Smooth muscle cell (in vitro differentiated cells): ENCODE measurements around the gene POU3F4. TPM values are rescaled to one million over a fixed set of nuclear protein-coding genes. Genes with fewer than 3 reads are reported as not detected.

Experiments
- DNase-seq: peaks from one replicate; lab custom pipeline; 2025; ENCODE audit not compliant: unreplicated experiment; lab: John Stamatoyannopoulos, UW
- H2AFZ ChIP-seq: fragments of 200-600 bp; sonication (generic); 2 replicates; pipeline ENCODE4 v1.6.0; 2016; ENCODE audit warnings: antibody characterized with exemption, low read depth, mild to moderate bottlenecking
- H3F3A ChIP-seq: fragments of 200-600 bp; sonication (generic); 2 replicates; pipeline ENCODE4 v1.6.0; 2017; ENCODE audit warnings: antibody characterized with exemption, low read depth
- H3K27ac ChIP-seq: fragments of 200-600 bp; sonication (generic); 2 replicates; pipeline ENCODE4 v1.5.1; 2016; ENCODE audit warnings: low read depth, mild to moderate bottlenecking
- H3K27me3 ChIP-seq: fragments of 200-600 bp; sonication (generic); 2 replicates; pipeline ENCODE4 v1.6.1; 2016; ENCODE audit warnings: low read depth, mild to moderate bottlenecking
- H3K36me3 ChIP-seq: fragments of 200-600 bp; sonication (generic); 2 replicates; pipeline ENCODE4 v1.5.1; 2016; ENCODE audit warnings: low read depth
- H3K4me1 ChIP-seq: fragments of 200-600 bp; sonication (generic); 2 replicates; pipeline ENCODE4 v1.5.1; 2016; ENCODE audit warnings: low read depth
- H3K4me2 ChIP-seq: fragments of 200-600 bp; sonication (generic); 2 replicates; pipeline ENCODE4 v1.6.0; 2016; ENCODE audit warnings: mild to moderate bottlenecking
- H3K4me3 ChIP-seq: fragments of 200-600 bp; sonication (generic); 2 replicates; pipeline ENCODE4 v1.5.1; 2016; ENCODE audit warnings: mild to moderate bottlenecking
- H3K79me2 ChIP-seq: fragments of 200-600 bp; sonication (generic); 2 replicates; pipeline ENCODE4 v1.6.0; 2016; ENCODE audit warnings: low read depth, mild to moderate bottlenecking
- H3K9ac ChIP-seq: fragments of 200-600 bp; sonication (generic); 2 replicates; pipeline ENCODE4 v1.6.0; 2016; ENCODE audit warnings: low read depth
- H3K9me3 ChIP-seq: fragments of 200-600 bp; sonication (generic); replicated peaks from 2 replicates; pipeline ENCODE4 v1.5.1; 2016; ENCODE audit warnings: low read depth
- H4K20me1 ChIP-seq: fragments of 200-600 bp; sonication (generic); 2 replicates; pipeline ENCODE4 v1.6.0; 2016; ENCODE audit warnings: low read depth
- CTCF ChIP-seq: fragments of 200-600 bp; sonication (generic); IDR thresholded peaks from 2 replicates; pipeline ENCODE4 v1.5.1; 2017; ENCODE audit warnings: borderline replicate concordance, mild to moderate bottlenecking, antibody characterized with exemption; ENCODE audit not compliant: insufficient read depth, poor library complexity, severe bottlenecking
- WGBS: methylation state at CpG from one replicate; pipeline ENCODE4 v1.1.7; 2016; ENCODE audit warnings: low lambda C conversion rate; 5-methylcytosine and 5-hydroxymethylcytosine counted together
- polyA plus RNA-seq: library from polyadenylated mRNA; unstranded; fragments of >200 nt; fragmentation: Nextera tagmentation; extraction: Ambion mirVana; gene quantifications from 2 replicates; pipeline ENCODE4 v1.2.1, GENCODE V29; 2016
- total RNA-seq: library from RNA; depleted of rRNA; stranded (reverse); fragments of >200 nt; gene quantifications from 2 replicates; pipeline ENCODE4 v1.2.3, GENCODE V29; 2014

Gene POU3F4
- total and polyA plus RNA-seq, 2 experiments from 2014 or later: not detected

- TF ChIP-seq CTCF: no peak
- H3K4me2 ChIP-seq: no peak overlapping the region
- H3K4me1 ChIP-seq: no peaks in the 10 kb centered on the region
- no peak for DNase-seq
- H3K4me3 ChIP-seq: no peak overlapping the region
- no peak overlapping the region for H3K9ac ChIP-seq
- H3K79me2 ChIP-seq: no peaks in the 10 kb centered on the region
- no peaks in the 10 kb centered on the region for H3K36me3 ChIP-seq
- WGBS: 49% methylated on average over 11 of the region's 11 CpGs
- H3K9me3 ChIP-seq: no peaks in the 10 kb centered on the region
- H3K27ac ChIP-seq: no peak overlapping the region
- H3K27me3 ChIP-seq: peaks cover 82% of the 10 kb centered on the region
- H4K20me1 ChIP-seq: no peaks in the 10 kb centered on the region
- H3F3A ChIP-seq: no peaks in the 10 kb centered on the region
- no peak overlapping the region for H2AFZ ChIP-seq
Observed at GRCh38 chrX:83501530-83501929, 6.6 kb upstream of the POU3F4 start.

DNA sequence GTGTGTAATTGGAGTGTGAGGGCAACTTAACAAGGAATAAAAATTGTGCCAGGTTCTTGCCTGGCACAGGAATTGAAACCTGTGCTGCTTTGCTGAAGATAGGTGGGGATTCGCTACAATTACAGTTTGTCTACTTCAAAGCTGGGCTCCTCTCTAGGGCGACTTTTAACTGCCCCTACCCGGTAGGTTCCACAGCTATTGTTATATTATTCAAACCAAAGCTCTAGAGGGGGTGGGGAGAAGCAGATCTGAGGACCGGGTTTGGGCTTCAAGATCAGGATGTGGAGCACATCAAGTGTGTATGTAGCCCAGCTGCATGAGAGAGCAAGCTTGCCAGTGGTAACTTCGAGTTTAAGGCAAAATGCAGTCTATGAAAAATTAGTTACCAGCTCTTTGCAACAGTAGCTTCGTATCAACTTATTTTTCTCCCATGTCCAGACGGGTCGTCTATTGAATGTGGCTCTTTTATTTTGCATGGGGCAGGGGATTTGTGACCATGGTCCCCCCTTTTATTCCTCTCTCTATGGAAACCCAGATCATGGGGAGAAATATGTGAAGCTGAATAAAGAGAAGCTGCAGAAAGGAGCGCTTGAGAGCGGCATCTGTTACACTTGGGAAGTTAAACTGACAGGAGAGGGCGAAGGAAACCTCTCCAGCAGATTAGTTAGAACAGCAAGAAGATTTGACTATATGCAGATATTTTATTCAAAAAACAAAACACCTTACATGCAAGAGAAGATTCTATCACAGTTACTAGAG lies 3.2 kb upstream of the POU3F4 start:
- 40% methylated on average over 11 of the region's 11 CpGs for WGBS
- Histone ChIP-seq H3K27ac (no peak overlapping the region), H2AFZ (no peak overlapping the region), H3K4me1 (no peaks in the 10 kb centered on the region), H4K20me1 (no peaks in the 10 kb centered on the region), H3K9ac (no peak overlapping the region), H3K4me3 (no peak overlapping the region), H3K9me3 (no peaks in the 10 kb centered on the region), H3K27me3 (peaks cover 100% of the 10 kb centered on the region), H3F3A (no peaks in the 10 kb centered on the region), H3K36me3 (no peaks in the 10 kb centered on the region), H3K79me2 (no peaks in the 10 kb centered on the region), H3K4me2 (no peak overlapping the region)
- TF ChIP-seq CTCF: no peak
- no peak for DNase-seq

DNA sequence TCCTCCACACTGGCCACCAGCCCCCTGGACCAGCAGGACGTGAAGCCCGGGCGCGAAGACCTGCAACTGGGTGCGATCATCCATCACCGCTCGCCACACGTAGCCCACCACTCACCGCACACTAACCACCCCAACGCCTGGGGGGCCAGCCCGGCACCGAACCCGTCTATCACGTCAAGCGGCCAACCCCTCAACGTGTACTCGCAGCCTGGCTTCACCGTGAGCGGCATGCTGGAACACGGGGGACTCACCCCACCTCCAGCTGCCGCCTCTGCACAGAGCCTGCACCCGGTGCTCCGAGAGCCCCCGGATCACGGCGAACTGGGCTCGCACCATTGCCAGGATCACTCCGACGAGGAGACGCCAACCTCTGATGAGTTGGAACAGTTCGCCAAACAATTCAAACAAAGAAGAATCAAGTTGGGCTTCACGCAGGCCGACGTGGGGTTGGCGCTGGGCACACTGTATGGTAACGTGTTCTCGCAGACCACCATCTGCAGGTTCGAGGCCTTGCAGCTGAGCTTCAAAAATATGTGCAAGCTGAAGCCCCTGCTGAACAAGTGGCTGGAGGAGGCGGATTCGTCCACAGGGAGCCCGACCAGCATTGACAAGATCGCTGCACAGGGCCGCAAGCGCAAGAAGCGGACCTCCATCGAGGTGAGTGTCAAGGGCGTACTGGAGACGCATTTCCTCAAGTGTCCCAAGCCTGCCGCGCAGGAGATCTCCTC lies 600 bp downstream of the POU3F4 start:
- WGBS: 42% methylated on average over 50 of the region's 50 CpGs
- H3K9ac ChIP-seq: no peak overlapping the region
- no peaks in the 10 kb centered on the region for H3F3A ChIP-seq
- H3K9me3 ChIP-seq: no peaks in the 10 kb centered on the region
- H3K4me2 ChIP-seq: peak overlapping the region; percentile 76
- no peaks in the 10 kb centered on the region for H3K4me1 ChIP-seq
- peaks cover 82% of the 10 kb centered on the region for H3K27me3 ChIP-seq
- H3K27ac ChIP-seq: no peak overlapping the region
- no peaks in the 10 kb centered on the region for H4K20me1 ChIP-seq
- DNase-seq: no peak
- no peaks in the 10 kb centered on the region for H3K79me2 ChIP-seq
- H3K4me3 ChIP-seq: peak overlapping the region; percentile 10
- TF ChIP-seq CTCF: no peak
- H2AFZ ChIP-seq: no peak overlapping the region
- no peaks in the 10 kb centered on the region for H3K36me3 ChIP-seq
